Smooth muscle cell (in vitro differentiated cells): ENCODE measurements around the gene UQCR10. TPM values are rescaled to one million over a fixed set of nuclear protein-coding genes. Genes with fewer than 3 reads are reported as not detected.

Source experiments
- DNase-seq: peaks from one replicate; lab custom pipeline; 2025; ENCODE audit not compliant: unreplicated experiment; lab: John Stamatoyannopoulos, UW
- H2AFZ ChIP-seq: fragments of 200-600 bp; sonication (generic); 2 replicates; pipeline ENCODE4 v1.6.0; 2016; ENCODE audit warnings: antibody characterized with exemption, low read depth, mild to moderate bottlenecking
- H3F3A ChIP-seq: fragments of 200-600 bp; sonication (generic); 2 replicates; pipeline ENCODE4 v1.6.0; 2017; ENCODE audit warnings: antibody characterized with exemption, low read depth
- H3K27ac ChIP-seq: fragments of 200-600 bp; sonication (generic); 2 replicates; pipeline ENCODE4 v1.5.1; 2016; ENCODE audit warnings: low read depth, mild to moderate bottlenecking
- H3K27me3 ChIP-seq: fragments of 200-600 bp; sonication (generic); 2 replicates; pipeline ENCODE4 v1.6.1; 2016; ENCODE audit warnings: low read depth, mild to moderate bottlenecking
- H3K36me3 ChIP-seq: fragments of 200-600 bp; sonication (generic); 2 replicates; pipeline ENCODE4 v1.5.1; 2016; ENCODE audit warnings: low read depth
- H3K4me1 ChIP-seq: fragments of 200-600 bp; sonication (generic); 2 replicates; pipeline ENCODE4 v1.5.1; 2016; ENCODE audit warnings: low read depth
- H3K4me2 ChIP-seq: fragments of 200-600 bp; sonication (generic); 2 replicates; pipeline ENCODE4 v1.6.0; 2016; ENCODE audit warnings: mild to moderate bottlenecking
- H3K4me3 ChIP-seq: fragments of 200-600 bp; sonication (generic); 2 replicates; pipeline ENCODE4 v1.5.1; 2016; ENCODE audit warnings: mild to moderate bottlenecking
- H3K79me2 ChIP-seq: fragments of 200-600 bp; sonication (generic); 2 replicates; pipeline ENCODE4 v1.6.0; 2016; ENCODE audit warnings: low read depth, mild to moderate bottlenecking
- H3K9ac ChIP-seq: fragments of 200-600 bp; sonication (generic); 2 replicates; pipeline ENCODE4 v1.6.0; 2016; ENCODE audit warnings: low read depth
- H3K9me3 ChIP-seq: fragments of 200-600 bp; sonication (generic); replicated peaks from 2 replicates; pipeline ENCODE4 v1.5.1; 2016; ENCODE audit warnings: low read depth
- H4K20me1 ChIP-seq: fragments of 200-600 bp; sonication (generic); 2 replicates; pipeline ENCODE4 v1.6.0; 2016; ENCODE audit warnings: low read depth
- CTCF ChIP-seq: fragments of 200-600 bp; sonication (generic); IDR thresholded peaks from 2 replicates; pipeline ENCODE4 v1.5.1; 2017; ENCODE audit warnings: borderline replicate concordance, mild to moderate bottlenecking, antibody characterized with exemption; ENCODE audit not compliant: insufficient read depth, poor library complexity, severe bottlenecking
- WGBS: methylation state at CpG from one replicate; pipeline ENCODE4 v1.1.7; 2016; ENCODE audit warnings: low lambda C conversion rate; 5-methylcytosine and 5-hydroxymethylcytosine counted together
- polyA plus RNA-seq: library from polyadenylated mRNA; unstranded; fragments of >200 nt; fragmentation: Nextera tagmentation; extraction: Ambion mirVana; gene quantifications from 2 replicates; pipeline ENCODE4 v1.2.1, GENCODE V29; 2016
- total RNA-seq: library from RNA; depleted of rRNA; stranded (reverse); fragments of >200 nt; gene quantifications from 2 replicates; pipeline ENCODE4 v1.2.3, GENCODE V29; 2014

UQCR10 gene
- total and polyA plus RNA-seq, 2 experiments from 2014 or later = 102 to 296 TPM

- H2AFZ ChIP-seq = peak within 1 kb of the TSS; percentile 92
- peak; percentile 60 for DNase-seq
- H4K20me1 ChIP-seq = no peaks in the 10 kb centered on the region
- H3K4me3 ChIP-seq = peak within 1 kb of the TSS; percentile 95
- H3K36me3 ChIP-seq = peaks cover 5% of the 10 kb centered on the region
- peaks cover 3% of the 10 kb centered on the region for H3F3A ChIP-seq
- peak within 1 kb of the TSS; percentile 81 for H3K27ac ChIP-seq
- no peaks in the 10 kb centered on the region for H3K9me3 ChIP-seq
- H3K27me3 ChIP-seq = no peaks in the 10 kb centered on the region
- peak within 1 kb of the TSS; percentile 100 for H3K4me2 ChIP-seq
- WGBS = 1% methylated on average over 32 of the region's 32 CpGs
- H3K79me2 ChIP-seq = peaks cover 34% of the 10 kb centered on the region
- no peak for TF ChIP-seq CTCF
- peaks cover 9% of the 10 kb centered on the region for H3K4me1 ChIP-seq
- peak within 1 kb of the TSS; percentile 94 for H3K9ac ChIP-seq
Measured at GRCh38 chr22:29766632-29767170, 468 bp upstream of the UQCR10 start, which contains the start of gene ZMAT5. TSS of gene ZMAT5 (minus strand) at chr22:29767007. CDS start at chr22:29748544, 18,463 bp downstream.

- 69% methylated on average over 6 of the region's 6 CpGs for WGBS
- H2AFZ ChIP-seq = no peak overlapping the region
- H3K4me3 ChIP-seq = peak overlapping the region; percentile 95
- H3K4me2 ChIP-seq = peak overlapping the region; percentile 100
- H3K27ac ChIP-seq = no peak overlapping the region
- TF ChIP-seq CTCF = no peak
- peak overlapping the region; percentile 94 for H3K9ac ChIP-seq
- peaks cover 5% of the 10 kb centered on the region for H3K36me3 ChIP-seq
- no peaks in the 10 kb centered on the region for H3K27me3 ChIP-seq
- H4K20me1 ChIP-seq = no peaks in the 10 kb centered on the region
- no peaks in the 10 kb centered on the region for H3K9me3 ChIP-seq
- DNase-seq = no peak
- peaks cover 3% of the 10 kb centered on the region for H3F3A ChIP-seq
- H3K4me1 ChIP-seq = peaks cover 9% of the 10 kb centered on the region
- peaks cover 34% of the 10 kb centered on the region for H3K79me2 ChIP-seq
Measured at GRCh38 chr22:29768052-29768693, 1.0 kb downstream of the UQCR10 start.

- Histone ChIP-seq H3K9ac (no peak overlapping the region), H3F3A (peaks cover 3% of the 10 kb centered on the region), H3K4me3 (no peak overlapping the region), H3K9me3 (no peaks in the 10 kb centered on the region), H2AFZ (no peak overlapping the region), H3K79me2 (peaks cover 34% of the 10 kb centered on the region), H4K20me1 (no peaks in the 10 kb centered on the region), H3K4me1 (peaks cover 9% of the 10 kb centered on the region), H3K4me2 (no peak overlapping the region), H3K36me3 (peaks cover 5% of the 10 kb centered on the region), H3K27ac (no peak overlapping the region), H3K27me3 (no peaks in the 10 kb centered on the region)
- 96% methylated on average over 2 of the region's 2 CpGs for WGBS
- DNase-seq = no peak
- no peak for TF ChIP-seq CTCF
Measured at GRCh38 chr22:29769723-29770321, 2.7 kb downstream of the UQCR10 start.
